Activated CD4-positive, alpha-beta T cell treated with anti-CD3 and anti-CD28 coated beads, Interleukin-2, amount 50 U/mL, for 48 hours (primary cell): ENCODE results near the gene SLC30A10.
"Not testable (repeated sequence)": the region's sequence is repeated elsewhere in the genome, so short reads cannot be mapped to it uniquely, and the experiment has no call there.

Experiments used
- DNase-seq, 2 experiments: peaks; one replicate each; pipeline ENCODE4 v3.0.0-alpha.2; 2020

Gene SLC30A10

DNA sequence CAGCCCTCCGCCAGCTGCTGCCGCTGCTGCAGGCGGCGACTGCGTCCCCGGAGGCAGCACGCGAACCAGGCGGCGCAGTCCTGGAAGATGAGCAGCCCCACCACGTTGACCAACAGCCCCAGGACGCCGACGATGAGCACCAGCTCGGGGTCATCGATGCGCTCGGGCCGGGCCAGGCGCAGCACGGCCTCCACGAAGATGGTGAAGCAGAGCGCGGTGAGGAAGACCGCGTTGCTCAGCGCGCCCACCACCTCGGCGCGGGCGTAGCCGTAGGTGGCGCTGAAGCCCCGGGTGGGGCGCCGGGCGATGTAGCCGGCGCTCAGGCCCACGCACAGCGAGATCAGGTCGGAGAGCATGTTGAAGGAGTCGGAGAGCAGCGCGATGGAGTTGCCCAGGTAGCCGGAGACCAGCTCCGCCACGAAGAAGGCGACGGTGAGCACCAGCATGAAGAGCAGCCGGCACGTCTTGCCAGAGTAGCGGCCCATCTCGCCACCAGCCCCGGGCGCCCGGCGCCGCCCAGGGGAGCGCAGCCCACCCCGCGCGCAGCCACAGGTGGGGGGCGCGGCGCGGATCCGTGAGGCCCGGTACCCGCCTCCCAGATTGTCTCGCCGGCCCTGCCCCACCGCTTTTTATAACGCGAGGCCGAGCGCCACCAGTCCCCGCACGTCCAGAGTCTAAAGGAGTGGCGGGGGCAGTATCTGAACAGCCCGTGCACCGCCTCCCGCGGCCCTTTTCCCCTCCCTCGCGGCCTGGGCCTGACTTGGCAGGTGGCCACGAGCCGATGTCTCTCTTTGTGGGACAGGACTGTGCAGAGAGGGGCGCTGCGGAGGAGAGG, at the start of gene SLC30A10:
Gene SLC30A10, minus strand, starts transcription at position 602 of the 835 bp plus-strand sequence. Its CDS starts 117 bp downstream, at position 485.
- peak in 1 of 2 experiments; percentile 7 for DNase-seq

DNA sequence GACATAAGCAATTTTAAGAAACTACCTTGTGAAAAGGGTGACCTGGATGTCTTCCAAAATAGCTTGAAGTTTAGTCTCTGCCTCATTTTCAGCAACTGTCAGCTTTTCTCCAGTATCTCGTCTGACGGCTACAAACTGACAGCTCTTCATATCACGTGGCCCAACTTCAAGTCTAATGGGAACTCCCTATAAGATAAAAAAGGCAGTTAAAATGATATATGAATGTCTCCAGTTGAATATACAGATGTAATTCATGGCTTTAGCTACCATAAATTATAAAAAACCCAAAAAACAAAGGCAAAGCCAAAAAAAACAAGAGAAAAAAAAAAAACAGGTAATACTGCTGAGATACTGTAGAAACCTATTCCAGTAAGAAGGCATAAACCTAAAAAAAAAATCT, 44.9 kb upstream of the SLC30A10 start:
- no peak for DNase-seq

DNA sequence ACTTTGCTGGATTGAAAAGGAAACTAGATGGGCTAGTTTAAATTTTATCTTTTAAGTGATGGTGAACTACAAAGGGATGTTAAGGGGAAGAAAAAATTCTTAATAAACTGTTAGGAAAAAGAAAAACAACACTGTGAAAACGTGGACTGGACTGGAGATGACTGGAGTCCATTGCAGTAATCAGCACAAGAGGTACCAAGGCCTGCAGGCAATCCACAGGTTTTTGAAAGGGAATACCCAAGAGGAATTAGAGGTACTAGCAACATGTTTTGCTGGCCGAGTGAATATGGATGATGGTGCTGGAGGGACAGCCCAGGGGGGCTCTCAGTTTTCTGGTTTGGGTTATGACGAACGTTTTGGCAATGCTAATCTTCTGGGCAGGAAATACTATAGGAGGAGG, 39.0 kb upstream of the SLC30A10 start:
- no peak for DNase-seq

DNA sequence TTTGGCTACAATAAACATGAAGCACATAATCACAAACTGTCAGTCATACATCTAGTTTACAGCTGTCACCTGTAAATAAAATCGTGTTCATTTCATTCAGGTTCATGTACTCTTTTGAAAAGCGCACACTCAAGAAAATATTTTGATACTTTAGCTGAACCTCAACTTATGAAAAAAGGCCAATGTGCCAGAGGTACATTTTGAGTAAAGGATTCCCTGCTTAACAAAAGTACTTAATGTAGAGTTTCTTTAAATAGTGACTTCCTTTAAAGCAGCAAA, 37.7 kb upstream of the SLC30A10 start:
- no peak for DNase-seq

DNA sequence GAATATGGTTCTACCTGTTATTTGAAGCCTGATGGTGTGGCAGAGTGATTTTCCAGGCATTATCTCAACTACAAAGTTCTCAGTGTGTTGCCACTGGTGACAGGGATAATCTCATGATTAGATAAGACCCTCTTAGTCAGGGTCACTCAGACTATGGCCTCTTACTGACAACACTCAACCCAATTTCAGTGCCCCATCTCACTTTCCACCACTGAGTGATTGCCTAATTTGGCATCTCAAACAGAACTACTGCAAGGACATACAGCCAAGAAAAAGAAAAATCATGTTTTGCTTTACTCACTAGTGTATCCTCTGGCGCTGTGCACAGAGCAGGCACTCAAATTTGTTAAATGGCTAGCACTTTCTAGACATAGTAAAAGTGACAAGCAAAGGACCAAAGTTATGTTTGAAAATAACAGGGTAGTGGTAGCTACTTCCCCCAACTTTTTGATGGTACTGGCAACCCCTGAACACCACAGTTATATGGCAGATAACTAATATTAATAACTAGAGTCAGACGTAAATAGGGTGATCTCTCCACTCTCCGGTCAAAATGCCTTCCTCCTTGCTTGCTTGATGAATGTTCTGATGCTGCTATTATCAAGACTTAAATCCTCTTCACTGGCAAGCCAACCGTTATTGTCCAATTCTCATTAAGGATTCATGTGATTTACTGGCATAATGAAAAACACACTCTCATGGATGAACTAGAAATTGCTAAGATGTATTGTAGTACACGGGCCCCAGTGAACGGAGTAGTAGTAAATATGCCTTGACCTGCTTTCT, 37.1 kb upstream of the SLC30A10 start:
- DNase-seq = no peak

DNA sequence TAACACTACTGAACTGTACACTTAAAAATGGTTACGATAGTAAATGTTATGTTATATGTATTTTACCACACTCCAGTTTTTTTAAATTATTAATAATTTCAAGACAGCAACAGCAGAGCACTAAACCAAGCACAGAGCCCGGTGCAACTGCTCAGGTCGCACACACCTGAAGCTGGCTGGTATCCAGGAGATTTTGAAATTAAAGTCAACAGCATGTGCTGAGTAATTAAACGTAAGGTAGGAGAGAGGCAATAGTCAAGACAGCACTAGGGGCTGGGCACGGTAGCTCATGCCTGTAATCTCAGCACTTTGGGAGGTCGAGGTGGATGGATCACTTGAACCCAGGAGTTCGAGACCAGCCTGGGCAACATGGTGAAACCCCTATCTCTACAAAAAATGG, 35.1 kb upstream of the SLC30A10 start:
- DNase-seq = no peak

DNA sequence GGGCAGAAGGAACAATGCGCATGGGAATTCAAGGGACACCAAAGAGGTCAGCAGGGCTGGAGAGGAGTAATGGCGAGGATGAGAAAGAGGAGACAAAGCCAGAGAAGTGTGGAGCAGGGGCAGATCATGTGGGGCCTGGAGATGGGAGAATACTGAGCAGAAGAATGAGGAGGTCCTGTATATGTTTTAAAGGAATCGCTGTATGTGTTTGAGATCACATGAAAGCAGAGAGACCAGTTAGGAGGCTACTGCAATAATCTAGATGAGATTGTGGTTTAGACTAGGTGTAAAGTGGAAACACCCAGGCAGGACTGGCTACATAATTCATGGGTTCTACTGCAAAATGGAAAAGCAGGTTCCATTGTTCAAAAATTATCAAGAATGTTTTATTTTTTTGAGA, 33.3 kb upstream of the SLC30A10 start:
- DNase-seq = no peak

DNA sequence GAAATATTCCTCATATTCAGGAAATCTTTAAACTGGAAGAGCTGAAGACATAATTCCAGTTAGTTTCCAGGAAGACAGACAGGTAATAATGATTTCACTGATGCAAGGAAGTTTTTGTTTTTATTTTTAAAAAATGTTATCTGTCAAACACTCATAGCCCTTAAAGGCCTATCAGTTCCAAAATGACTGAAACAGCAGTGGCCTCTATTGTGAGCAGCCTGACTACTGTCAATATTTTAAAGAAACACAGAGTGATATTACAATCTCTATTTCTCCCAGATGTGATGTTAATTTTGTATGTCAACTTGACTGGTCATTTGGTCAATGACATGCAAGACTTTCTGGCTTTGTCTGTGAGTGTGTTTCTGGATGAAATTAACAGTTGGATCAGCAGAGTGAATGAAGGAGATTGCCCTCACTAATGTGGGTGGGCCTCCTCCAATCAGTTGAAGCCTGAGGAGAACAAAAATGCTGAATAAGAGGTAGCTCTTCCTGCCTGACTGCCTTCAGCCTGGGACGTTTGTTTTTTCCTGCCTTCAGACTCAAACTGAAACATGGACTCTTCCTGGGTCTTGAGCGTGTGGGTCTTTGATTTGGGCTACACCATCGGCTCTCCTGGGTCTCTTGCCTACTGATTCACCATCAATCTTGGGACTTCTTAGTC, 31.3 kb upstream of the SLC30A10 start:
- no peak for DNase-seq

DNA sequence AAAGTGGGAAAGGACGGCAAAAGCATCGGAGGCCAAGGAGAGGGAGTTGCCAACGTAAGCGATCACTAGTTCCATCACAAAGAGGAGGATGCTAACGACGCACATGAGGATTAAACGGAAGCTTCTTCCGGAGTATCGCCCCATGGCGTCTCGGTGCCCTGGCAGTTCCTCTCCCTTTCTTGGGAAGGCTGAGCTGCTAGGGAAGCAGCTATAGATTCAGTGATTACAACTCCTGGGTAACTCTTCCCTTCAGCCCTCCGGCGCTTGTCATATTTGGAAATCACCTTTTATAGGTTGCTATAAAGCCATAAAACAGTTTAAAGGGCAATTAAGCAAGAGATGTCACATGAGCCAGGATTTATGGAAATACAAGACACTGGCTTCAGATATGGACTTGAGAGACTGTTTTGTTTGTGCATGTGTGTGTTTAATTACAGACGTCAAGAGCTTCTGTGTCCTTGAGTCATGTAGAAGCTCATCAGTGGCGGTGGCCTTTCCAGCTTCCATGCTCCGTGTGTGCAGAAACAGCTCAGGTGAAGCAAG, 30.6 kb upstream of the SLC30A10 start:
- DNase-seq = no peak

DNA sequence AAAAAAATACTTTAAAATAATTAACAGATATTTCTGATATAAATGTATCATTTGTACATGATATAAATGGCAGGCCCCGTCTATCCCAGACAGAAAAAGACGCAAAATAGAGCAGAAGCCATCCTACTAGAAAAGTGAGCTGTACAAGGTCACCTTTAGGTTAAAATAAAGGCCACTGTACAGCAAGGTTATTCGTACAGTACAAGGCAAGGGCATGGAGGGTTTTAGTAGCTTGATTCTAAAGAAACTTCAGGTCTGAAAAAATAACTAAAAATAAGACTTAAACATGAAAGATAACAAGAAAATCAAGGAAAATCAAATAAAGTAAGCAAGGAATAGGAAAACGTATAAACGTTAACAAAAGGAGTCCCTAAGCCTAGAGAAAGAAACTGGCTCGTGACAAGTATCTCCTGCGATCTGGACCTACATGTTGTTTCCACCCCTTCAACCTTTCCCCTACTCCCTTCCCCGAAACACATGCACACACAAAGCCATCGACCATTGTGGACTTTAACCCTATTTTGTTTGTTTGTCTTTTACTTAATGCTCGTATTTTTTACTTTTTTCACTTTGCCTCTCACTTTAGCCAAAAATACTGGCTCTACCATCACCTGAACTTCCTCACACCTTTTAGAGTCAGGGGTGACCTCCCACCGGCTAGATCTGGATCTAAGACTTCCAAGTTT, 26.5 kb upstream of the SLC30A10 start:
- DNase-seq = no peak

DNA sequence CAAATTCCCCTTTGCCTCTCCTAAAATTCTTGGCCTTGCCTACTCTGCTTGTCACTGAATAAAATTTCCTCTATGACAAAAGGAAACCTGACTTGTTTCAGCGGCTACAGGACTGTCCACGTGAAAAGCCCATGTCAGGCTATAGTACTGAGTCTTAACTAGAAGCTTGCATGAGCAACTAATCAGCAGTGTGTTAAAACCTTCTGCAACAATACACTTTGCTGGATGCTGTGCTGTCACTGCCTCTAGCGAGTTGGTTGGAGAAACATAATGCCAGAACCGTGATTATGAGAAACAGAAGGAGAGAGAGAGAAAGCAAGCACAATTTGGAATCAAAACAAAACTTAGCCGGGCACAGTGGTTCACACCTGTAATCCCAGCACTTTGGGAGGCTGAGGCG, 25.7 kb upstream of the SLC30A10 start:
- no peak for DNase-seq

DNA sequence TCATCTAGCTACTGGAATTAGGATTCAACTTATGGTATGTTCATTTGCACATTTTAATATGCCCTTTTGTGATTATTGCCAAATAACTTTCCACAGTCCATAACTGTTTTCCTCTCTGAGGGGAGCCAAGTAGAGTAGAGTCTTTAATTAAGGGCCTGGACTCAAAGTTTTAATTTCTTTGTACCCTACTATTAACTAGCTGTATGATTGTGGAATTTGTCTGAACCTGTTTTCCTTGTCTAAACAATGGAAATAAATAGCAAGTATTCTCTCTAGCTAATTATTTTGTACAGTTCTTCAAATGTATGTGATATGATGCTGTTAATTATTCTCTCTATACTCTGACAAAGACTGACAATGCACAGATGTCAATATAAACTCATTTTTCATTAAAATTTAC, 24.0 kb upstream of the SLC30A10 start:
- no peak for DNase-seq

DNA sequence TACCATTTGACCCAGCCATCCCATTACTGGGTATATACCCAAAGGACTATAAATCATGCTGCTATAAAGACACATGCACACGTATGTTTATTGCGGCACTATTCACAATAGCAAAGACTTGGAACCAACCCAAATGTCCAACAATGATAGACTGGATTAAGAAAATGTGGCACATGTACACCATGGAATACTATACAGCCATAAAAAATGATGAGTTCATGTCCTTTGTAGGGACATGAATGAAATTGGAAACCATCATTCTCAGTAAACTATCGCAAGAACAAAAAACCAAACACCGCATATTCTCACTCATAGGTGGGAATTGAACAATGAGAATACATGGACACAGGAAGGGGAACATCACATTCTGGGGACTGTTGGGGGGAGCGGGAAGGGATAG, 20.9 kb upstream of the SLC30A10 start:
- DNase-seq = not testable (repeated sequence)

DNA sequence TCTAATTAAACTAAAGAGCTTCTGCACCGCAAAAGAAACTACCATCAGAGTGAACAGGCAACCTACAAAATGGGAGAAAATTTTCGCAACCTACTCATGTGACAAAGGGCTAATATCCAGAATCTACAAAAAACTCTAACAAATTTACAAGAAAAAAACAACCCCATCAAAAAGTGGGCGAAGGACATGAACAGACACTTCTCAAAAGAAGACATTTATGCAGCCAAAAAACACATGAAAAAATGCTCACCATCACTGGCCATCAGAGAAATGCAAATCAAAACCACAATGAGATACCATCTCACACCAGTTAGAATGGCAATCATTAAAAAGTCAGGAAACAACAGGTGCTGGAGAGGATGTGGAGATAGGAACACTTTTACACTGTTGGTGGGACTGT, 20.4 kb upstream of the SLC30A10 start:
- not testable (repeated sequence) for DNase-seq

DNA sequence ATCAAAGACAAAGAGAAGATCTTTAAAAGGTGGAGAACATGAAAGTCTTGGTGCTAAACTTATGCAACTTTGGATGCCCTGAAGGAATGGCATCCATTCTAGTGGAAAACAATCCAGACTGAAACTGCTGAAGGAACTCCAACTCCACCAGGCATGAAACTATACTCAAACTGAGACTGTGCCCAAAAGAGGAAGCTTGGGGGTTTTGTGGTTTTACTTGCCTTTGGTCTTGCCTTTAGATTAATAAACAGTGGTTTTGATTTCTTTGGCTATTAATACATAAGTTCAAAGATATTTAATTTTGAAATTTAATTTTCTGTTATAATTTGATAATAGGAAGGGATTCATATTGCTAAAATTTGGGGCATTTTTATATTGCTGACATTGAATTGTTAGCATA, 17.4 kb upstream of the SLC30A10 start:
- no peak for DNase-seq

DNA sequence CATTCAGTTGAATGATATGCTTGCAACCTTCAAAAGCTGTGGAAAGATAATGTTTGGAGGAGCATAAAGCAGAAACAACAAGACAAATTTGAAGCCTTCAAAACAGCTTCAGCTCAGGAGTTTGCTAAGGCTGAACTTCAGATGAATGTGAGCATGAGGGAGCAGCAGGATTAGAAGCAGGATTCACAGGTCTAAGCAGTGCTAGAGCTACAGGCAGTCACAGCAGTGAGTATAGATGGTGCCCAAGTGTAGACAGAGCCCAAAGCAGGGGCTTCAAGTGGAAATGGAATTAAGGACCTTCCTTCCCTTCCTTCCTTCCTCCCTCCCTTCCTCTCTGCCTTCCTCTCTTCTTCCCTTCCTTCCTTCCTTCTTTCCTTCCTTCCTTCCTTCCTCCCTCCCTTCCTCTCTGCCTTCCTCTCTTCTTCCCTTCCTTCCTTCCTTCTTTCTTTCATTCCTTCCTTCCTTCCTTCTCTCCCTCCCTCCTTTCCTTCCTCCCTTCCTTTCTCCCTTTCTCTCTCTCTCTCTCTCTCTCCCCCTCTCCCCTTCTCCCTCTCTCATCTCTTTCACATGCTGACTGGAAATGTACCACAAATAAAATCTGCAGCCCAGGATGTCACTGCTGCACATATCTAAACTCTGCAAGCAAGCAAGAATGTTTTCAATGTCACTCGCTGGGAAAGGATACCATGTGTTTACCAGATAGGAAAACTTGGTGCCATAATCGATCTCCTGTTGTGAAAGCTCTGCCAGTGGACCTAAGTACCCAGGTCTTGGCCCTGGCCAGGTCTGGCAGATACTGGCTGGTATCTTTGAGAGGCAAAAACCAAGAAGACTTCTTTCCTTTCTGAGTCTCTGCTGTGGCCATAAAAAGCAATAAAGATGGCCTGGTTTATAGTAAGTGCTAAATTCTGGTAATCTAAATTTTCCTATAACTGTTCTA, 13.1 kb upstream of the SLC30A10 start:
- DNase-seq = no peak

DNA sequence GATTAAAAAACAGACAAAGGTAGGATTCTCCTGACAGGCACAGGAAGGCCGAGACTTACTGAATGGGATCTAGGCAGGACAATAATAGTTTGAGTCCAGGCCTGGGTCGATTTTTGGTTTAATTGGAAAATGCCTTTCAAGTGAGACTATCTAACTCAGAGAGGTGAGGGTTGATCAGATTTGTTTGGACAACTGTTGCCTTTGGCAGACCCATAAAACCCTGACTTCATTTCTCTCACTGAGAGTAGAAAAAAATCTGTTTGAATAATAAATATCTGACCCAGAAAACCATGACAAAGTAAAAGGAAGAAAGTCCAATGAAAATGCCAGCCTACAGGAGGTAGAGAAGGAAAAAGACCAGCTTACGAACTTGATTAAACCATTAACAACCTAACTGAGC, 12.3 kb upstream of the SLC30A10 start:
- DNase-seq = no peak

DNA sequence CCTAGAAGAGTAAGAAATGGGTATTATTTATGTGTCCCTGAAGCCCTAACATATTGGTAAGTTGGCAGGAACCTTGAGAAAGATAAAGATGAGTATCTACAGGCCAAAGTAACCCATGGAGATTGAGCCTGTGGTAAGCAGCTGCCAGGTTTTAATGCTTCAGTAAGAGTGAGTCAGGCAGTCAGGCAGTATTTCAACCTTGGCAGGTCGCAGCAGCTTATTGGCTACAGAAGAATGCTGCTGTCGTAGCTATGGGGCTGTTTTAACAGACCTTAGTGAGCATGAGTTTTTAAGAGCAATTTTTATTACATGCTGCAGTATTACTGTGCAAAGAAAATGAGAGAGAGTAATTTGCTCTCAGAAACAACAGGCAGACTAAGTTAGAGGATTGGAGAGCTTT, 10.3 kb upstream of the SLC30A10 start:
- no peak for DNase-seq

DNA sequence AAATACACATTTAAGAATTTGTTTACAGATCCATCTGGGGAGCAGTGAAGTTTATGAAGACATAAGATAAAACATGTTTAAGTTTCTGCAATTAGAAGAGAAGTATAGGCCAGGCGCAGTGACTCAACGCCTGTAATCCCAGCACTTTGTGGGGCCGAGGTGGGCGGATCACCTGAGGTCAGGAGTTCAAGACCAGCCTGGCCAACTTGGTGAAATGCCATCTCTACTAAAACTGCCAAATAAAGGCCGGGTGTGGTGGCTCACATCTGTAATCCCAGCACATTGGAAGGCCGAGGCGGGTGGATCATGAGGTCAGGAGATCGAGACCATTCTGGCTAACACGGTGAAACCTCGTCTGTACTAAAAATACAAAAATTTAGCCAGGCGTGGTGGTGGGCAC, 5.4 kb upstream of the SLC30A10 start:
- DNase-seq = not testable (repeated sequence)

DNA sequence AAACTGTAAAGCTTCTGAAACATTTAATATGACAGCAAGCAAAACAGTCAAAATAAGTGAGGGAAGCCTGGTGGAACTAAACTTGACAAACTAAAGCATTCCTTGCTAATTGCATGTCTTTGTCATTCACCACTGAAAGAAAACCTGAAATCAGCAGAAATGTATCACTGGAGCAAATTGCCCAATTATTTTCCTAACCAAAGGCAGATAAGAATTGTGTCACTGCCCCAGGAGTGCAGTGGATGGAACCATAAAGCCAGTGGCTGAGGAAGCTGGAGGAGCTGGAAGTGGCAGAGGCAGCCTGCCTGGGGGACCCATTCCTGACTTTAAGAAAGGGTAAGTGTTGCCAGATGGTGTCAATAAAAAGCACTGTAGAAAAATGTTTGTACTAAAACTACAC, 2.7 kb upstream of the SLC30A10 start:
- no peak for DNase-seq

DNA sequence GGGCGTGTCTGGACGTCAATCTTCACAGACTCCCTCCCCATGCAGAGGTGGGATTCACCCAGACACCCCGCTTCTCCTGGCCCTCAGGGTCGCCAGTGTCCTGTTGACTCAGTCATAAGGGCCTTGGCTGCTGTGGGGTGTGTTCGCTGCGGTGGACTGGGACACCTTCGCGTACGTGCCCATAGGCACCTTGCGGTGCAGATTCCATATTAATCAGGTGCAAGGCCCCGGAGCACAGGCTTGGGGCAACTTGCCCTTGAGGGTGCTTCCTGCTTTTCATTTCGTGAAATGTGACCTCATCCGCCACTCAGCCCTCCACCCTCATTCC, 398 bp upstream of the SLC30A10 start:
- no peak for DNase-seq
